Urinary bladder (tissue), 4 donors: ENCODE measurements around the gene QRFP. TPM values are rescaled to one million over a fixed set of nuclear protein-coding genes. Genes with fewer than 3 reads are reported as not detected.

Experiments used
- DNase-seq: peaks from one replicate; pipeline ENCODE4 v3.0.0-alpha.2; 2015; ENCODE audit errors: extremely low spot score
- H3K27ac ChIP-seq: one replicate; pipeline ENCODE4 v1.5.1; 2013; ENCODE audit warnings: low read depth, mild to moderate bottlenecking, moderate library complexity
- H3K36me3 ChIP-seq: one replicate; pipeline ENCODE4 v1.6.1; 2013; ENCODE audit warnings: mild to moderate bottlenecking, moderate library complexity; ENCODE audit not compliant: insufficient read depth
- H3K4me1 ChIP-seq: one replicate; pipeline ENCODE4 v1.6.1; 2013; ENCODE audit warnings: mild to moderate bottlenecking, moderate library complexity; ENCODE audit not compliant: insufficient read depth
- H3K4me3 ChIP-seq: one replicate; pipeline ENCODE4 v1.5.1; 2013; ENCODE audit warnings: low read depth, low read length
- WGBS: extraction: QIAGEN DNeasy Blood & Tissue Kit; methylation state at CpG from one replicate; pipeline ENCODE4 v1.1.7; 2013; 5-methylcytosine and 5-hydroxymethylcytosine counted together
- polyA plus RNA-seq: library from polyadenylated mRNA; stranded (reverse); fragments of 200-250 nt; gene quantifications from one replicate; pipeline ENCODE4 v1.2.3, GENCODE V29; 2013
- total RNA-seq: library from RNA; depleted of rRNA; stranded (reverse); fragments of >200 nt; gene quantifications from one replicate; pipeline ENCODE4 v1.2.3, GENCODE V29; 2014
- donor health status: healthy with polysubstance abuse.
- donor health status: healthy.

Gene QRFP
- total and polyA plus RNA-seq, 2 donors = 0.15 TPM; not detected in 1

- no peak for DNase-seq
- no peaks in the 10 kb centered on the region for H3K4me1 ChIP-seq
- H3K4me3 ChIP-seq = no peak overlapping the region
- no peak overlapping the region for H3K27ac ChIP-seq
- H3K36me3 ChIP-seq = no peaks in the 10 kb centered on the region
- WGBS = 85% methylated on average over 19 of the region's 19 CpGs
Observed at GRCh38 chr9:130908878-130909355, 12.3 kb upstream of the QRFP start.

GRCh38 chr9:130908146-130908877, 11.7 kb upstream of the QRFP start:
- DNase-seq = no peak
- Histone ChIP-seq H3K4me3 (no peak overlapping the region), H3K4me1 (no peaks in the 10 kb centered on the region), H3K27ac (no peak overlapping the region), H3K36me3 (no peaks in the 10 kb centered on the region)
- 78% methylated on average over 22 of the region's 22 CpGs for WGBS

- Histone ChIP-seq H3K4me3 (no peak overlapping the region), H3K27ac (no peak overlapping the region), H3K4me1 (no peaks in the 10 kb centered on the region), H3K36me3 (no peaks in the 10 kb centered on the region)
- DNase-seq = no peak
- 82% methylated on average over 21 of the region's 21 CpGs for WGBS
Observed at GRCh38 chr9:130906735-130907416, 10.3 kb upstream of the QRFP start.

DNA sequence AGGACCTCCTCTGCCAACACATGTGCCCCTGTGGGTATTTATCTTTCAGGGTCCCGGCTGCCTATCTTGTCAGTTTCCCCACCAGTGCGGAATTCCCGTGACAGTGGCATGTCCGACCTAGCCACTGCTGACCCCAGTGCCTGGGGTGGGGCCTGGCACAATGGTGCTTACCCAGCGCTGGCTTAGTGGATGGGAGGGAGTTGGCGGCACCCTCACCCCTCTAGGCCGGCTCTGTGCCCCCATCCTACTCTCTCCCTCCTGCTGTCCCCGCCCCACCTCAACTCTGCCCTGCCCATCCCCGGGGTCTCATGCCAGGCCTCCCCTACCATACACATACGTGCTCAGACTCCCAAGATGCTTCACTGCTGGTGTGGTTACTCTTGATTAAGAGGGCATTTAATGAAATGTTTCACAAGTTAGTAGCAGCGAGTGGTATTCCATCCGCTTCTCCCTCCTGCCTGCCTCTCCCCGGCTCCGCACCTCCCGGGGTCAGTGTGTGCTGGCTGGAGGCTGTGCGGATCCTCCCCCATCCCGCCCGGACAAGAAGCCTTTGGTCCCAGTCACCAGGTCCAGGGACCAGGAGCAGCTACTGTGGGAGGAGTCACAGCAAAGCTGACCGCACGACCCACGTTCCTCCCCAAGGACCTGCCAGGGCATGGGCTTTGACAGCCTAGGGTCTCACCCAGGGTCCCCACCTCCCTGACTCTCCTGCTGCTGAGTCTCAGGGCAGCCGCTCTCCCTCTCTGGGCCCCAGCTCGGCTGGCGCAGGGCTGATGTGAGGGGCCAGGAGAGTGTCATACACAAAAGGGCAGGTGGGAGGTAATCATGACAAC, 9.5 kb upstream of the QRFP start:
- 81% methylated on average over 24 of the region's 24 CpGs for WGBS
- Histone ChIP-seq H3K4me1 (no peaks in the 10 kb centered on the region), H3K27ac (no peak overlapping the region), H3K4me3 (no peak overlapping the region), H3K36me3 (no peaks in the 10 kb centered on the region)
- no peak for DNase-seq

DNA sequence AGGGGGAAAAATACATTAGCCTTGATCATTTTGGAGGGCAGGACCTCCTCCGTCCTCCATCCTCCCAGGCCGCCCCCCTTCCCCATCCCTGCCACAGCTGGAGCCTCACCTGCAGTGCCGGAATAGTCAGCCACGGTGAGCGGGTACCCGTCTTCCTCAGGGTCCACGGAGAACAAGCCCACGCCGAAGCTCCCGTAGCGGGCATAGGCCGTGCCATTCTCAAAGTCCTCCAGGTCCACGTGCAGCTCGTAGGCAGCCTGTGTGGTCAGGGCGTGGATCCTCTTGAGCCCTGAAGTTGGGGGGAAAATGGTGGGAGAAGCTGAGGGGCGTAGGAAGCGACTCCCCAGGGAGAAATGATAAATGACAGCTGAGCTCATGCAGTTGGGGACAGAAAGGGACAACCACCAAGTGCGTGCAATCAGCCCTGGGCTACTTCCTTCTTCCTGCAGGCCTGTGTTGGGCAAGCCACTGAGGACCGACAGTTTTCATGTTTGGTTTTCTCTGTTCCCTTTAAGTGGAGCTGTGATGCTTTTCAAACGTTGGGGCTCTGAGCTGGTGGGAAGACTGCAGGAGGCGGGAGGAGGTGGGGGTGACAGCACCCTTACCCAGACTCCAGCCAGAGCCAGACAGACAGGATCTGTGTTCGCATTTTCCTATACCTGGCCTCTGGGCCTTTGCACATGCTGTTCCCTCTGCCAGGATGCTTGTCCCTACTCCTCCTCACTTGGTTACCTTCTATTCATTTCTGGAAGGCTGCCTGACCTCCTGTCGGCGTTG, 8.7 kb upstream of the QRFP start:
- no peak for DNase-seq

DNA sequence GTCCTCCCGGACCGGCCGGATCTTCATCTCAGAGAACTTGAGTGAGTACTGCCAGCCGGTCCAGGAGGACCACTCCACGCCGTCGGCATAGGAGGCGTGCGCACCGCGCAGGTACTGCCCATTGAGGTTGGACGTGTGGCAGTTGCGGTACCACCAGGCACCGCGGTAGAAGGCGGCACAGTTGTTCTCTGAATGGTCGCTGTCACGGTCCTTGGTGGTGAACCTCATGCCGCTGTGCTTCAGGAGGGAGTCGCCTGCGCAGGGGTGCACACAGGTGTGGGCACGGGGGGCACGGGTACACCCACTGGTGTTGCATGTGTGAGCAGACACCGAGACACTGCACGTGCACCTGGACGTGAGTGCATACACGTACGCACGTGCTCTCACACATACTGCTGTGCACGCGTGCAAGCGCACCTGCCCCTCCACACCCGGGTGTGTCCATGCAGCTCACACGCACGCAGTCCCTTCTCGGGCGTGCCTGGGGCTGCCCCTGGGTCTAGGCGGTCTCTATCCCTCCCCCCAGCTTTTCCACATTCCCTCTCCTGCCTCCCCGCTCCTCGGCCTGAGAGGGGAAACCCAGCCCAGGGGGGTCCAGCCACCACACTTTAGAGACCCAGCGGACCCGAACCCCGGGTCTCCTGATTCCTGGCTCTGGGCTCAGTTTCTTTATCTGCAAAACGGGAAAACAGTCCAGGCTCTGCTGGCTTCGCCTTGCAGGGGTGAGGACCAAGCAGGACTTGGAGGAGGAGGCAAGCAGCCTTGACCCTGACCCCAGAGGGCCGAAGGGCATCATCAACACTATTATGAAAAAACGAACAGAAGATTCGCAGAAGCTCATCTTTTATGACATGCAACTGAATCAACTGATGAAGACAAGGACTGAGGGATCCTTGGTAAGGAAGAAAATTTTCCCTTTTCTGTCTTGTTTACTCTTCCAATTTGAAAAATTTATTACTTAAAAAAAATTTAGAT, 7.7 kb upstream of the QRFP start:
- no peaks in the 10 kb centered on the region for H3K4me1 ChIP-seq
- WGBS = 90% methylated on average over 48 of the region's 48 CpGs
- no peak overlapping the region for H3K4me3 ChIP-seq
- H3K27ac ChIP-seq = no peak overlapping the region
- DNase-seq = no peak
- H3K36me3 ChIP-seq = no peaks in the 10 kb centered on the region

More for the DNA sequence above, 8.7 kb upstream of the QRFP start:
- Histone ChIP-seq H3K4me1 (no peaks in the 10 kb centered on the region), H3K36me3 (no peaks in the 10 kb centered on the region), H3K4me3 (no peak overlapping the region), H3K27ac (no peak overlapping the region)
- WGBS = 92% methylated on average over 24 of the region's 24 CpGs

- WGBS = 72% methylated on average over 25 of the region's 25 CpGs
- no peak for DNase-seq
- Histone ChIP-seq H3K36me3 (no peaks in the 10 kb centered on the region), H3K4me3 (no peak overlapping the region), H3K4me1 (no peaks in the 10 kb centered on the region), H3K27ac (no peak overlapping the region)
Observed at GRCh38 chr9:130903194-130904069, 6.8 kb upstream of the QRFP start.

GRCh38 chr9:130902204-130903185, 5.9 kb upstream of the QRFP start:
- 78% methylated on average over 27 of the region's 27 CpGs for WGBS
- no peak overlapping the region for H3K4me3 ChIP-seq

DNA sequence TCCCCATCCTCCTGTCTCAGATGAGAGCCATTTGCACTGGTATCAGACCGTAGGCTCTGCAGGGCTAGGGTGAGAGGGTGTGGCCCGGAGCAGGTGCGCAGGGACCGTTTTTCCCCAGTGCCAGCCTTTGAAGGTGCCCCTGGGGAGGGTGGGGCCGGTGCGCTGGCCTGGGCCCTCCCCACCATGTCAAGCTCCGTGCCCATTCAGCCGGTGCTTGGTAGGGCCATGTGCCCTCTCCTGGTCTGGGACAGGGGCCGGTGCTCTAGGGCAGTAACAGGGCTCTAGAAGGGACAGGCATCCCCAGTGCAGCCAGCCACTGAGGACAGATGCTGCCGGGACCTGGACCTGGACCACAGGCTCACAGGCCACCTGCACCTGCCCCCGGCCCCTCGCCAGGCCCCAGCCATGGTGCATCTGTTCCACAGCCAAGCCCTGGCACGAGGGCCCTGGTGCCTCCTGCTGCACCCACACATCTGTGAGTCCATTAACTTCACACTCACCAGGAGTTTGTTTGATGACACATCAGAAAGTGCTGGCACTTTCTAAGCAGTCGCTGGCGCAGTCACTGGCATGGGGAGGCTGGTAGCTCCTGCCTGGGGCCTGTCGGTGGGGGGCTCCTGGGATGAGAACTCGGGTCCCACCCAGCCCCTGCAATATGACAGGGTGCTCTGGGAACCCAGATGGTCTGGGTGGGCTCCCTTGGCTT, 5.0 kb upstream of the QRFP start:
- no peak for DNase-seq
- no peak overlapping the region for H3K4me3 ChIP-seq
- WGBS = 88% methylated on average over 17 of the region's 17 CpGs
- no peak overlapping the region for H3K27ac ChIP-seq
- no peaks in the 10 kb centered on the region for H3K36me3 ChIP-seq
- H3K4me1 ChIP-seq = no peaks in the 10 kb centered on the region

More at GRCh38 chr9:130902204-130903185, 5.9 kb upstream of the QRFP start:
- DNase-seq = no peak
- H3K4me1 ChIP-seq = no peaks in the 10 kb centered on the region
- H3K27ac ChIP-seq = no peak overlapping the region
- no peaks in the 10 kb centered on the region for H3K36me3 ChIP-seq

DNA sequence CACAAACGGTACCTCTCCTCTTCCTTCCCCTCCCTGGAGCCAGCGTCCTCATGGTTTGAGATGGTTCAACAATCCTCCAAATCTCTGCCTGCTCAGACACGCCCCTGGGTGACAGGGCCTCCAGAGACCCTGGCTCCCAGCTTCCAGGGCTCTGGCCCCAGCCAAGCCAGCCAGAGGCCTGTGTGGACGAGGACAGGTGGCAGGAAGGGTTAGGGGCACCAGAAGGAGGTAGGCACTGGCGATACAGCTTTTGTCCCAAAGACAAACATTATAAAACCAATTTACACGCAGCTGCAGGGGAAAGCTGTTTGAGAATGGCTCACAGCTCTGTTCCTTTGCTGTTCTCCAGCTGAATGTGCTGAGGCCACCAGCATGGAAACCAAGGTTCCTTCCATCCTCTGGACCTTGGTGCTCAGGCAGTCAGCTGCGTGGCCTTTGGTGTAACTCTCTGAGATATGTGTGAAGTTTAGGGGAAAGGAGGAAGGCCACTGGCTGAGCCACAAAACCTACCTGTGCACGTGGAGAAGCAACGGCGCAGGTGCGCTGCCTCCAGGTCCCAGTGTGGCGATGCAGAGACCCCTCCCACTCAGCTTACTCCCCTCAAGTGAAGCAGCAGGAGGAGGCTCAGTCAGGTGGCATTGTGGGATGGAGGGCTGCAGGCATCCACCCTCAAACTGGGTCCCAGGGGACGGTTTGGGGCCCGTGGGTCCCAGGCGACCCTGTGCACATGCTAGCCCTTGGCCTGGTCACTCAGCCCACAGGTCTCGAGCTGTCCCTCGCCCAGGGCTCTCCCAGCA, 4.3 kb upstream of the QRFP start:
- DNase-seq = no peak
- WGBS = 72% methylated on average over 17 of the region's 17 CpGs
- no peak overlapping the region for H3K27ac ChIP-seq
- no peak overlapping the region for H3K4me3 ChIP-seq
- H3K4me1 ChIP-seq = no peaks in the 10 kb centered on the region
- H3K36me3 ChIP-seq = no peaks in the 10 kb centered on the region
